Activated naive CD8-positive, alpha-beta T cell (primary cell): ENCODE measurements around the gene WASHC2C.
A peak's percentile ranks its signal among the peaks of the same experiment; 100 is the strongest.
"Not testable (repeated sequence)": the region's sequence is repeated elsewhere in the genome, so short reads cannot be mapped to it uniquely, and the experiment has no call there.

Source experiments
- H3K27ac Mint-ChIP-seq: one replicate; pipeline ENCODE4 v1.8.0; 2021; ENCODE audit warnings: mixed read lengths
- H3K27me3 Mint-ChIP-seq: one replicate; pipeline ENCODE4 v1.8.0; 2021; ENCODE audit warnings: mixed read lengths
- H3K36me3 Mint-ChIP-seq: one replicate; pipeline ENCODE4 v1.8.0; 2021; ENCODE audit warnings: mixed read lengths
- H3K4me1 Mint-ChIP-seq: one replicate; pipeline ENCODE4 v1.8.0; 2021; ENCODE audit warnings: low read depth, mixed read lengths
- H3K4me3 Mint-ChIP-seq: one replicate; pipeline ENCODE4 v1.8.0; 2021; ENCODE audit warnings: mild to moderate bottlenecking, mixed read lengths
- H3K9me3 Mint-ChIP-seq: one replicate; pipeline ENCODE4 v1.8.0; 2021; ENCODE audit warnings: low read depth, mixed read lengths

The WASHC2C gene, protein sequence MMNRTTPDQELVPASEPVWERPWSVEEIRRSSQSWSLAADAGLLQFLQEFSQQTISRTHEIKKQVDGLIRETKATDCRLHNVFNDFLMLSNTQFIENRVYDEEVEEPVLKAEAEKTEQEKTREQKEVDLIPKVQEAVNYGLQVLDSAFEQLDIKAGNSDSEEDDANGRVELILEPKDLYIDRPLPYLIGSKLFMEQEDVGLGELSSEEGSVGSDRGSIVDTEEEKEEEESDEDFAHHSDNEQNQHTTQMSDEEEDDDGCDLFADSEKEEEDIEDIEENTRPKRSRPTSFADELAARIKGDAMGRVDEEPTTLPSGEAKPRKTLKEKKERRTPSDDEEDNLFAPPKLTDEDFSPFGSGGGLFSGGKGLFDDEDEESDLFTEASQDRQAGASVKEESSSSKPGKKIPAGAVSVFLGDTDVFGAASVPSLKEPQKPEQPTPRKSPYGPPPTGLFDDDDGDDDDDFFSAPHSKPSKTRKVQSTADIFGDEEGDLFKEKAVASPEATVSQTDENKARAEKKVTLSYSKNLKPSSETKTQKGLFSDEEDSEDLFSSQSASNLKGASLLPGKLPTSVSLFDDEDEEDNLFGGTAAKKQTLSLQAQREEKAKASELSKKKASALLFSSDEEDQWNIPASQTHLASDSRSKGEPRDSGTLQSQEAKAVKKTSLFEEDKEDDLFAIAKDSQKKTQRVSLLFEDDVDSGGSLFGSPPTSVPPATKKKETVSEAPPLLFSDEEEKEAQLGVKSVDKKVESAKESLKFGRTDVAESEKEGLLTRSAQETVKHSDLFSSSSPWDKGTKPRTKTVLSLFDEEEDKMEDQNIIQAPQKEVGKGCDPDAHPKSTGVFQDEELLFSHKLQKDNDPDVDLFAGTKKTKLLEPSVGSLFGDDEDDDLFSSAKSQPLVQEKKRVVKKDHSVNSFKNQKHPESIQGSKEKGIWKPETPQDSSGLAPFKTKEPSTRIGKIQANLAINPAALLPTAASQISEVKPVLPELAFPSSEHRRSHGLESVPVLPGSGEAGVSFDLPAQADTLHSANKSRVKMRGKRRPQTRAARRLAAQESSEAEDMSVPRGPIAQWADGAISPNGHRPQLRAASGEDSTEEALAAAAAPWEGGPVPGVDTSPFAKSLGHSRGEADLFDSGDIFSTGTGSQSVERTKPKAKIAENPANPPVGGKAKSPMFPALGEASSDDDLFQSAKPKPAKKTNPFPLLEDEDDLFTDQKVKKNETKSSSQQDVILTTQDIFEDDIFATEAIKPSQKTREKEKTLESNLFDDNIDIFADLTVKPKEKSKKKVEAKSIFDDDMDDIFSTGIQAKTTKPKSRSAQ (N-terminal part only)

DNA sequence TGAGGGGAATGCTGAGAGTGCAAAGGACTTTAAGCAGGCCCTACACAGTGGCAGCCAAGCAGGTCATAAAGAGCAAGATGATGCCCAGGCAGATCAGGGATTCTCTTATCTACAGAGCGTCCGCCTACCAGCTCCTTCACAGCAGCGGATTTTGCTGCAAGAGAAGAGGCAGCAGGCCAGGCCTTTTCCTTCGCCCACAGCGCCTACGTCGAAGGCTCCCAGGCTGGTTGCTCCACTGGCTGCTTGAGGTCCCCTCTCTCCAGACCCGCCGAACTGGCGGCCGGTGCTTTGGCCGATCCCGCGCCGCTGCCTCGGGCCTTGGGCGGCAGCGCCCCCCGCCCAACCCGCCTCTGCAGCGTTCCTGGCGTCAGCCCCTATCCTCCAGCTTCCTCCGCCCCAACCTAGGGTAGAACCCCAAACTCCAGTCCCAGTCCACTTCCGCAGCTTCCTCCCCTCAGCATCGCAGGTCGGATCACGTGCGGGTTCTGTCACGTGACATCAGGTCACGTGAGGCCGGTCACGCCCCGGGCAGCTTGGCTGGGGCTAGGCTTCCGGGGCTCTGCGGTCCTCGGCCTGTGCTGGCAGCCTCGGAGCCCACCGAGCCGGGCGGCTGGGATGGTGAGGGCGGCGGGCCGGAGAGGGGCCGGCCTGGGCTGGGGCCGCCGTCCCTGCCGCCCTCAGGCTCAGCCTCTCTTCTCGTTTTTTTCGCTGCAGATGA is at the start of gene WASHC2C:
Gene WASHC2C (plus strand): TSS at position 564 of the 718 bp plus-strand sequence. CDS start 52 bp downstream, at position 616.
- peak within 1 kb of the TSS; percentile 80 for H3K4me3 Mint-ChIP-seq
- H3K27ac Mint-ChIP-seq, result peak within 1 kb of the TSS; percentile 85
- H3K36me3 Mint-ChIP-seq, H3K4me1 Mint-ChIP-seq, H3K27me3 Mint-ChIP-seq, H3K9me3 Mint-ChIP-seq: not testable (repeated sequence)

DNA sequence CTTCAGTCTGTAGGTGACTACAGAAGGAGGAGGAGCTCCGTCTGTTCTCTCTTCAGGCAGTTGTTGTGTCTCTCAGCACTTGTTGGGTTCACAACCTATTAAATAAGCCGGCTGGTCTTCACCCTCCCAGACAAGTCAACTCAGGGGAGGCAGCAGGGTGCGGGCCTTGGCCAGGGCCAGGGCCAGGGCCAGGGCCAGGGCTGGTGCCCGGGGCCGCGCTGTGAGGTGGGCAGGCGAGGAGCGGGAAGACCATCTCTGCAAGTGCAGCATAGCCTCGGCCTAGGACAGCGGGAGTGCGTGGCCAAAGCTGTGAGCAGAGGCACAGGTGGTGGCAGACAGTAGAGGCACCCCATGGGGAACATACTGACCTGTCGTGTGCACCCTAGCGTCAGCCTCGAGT is 48.6 kb upstream of the WASHC2C start:
- not testable (repeated sequence) for H3K4me3 Mint-ChIP-seq, H3K27me3 Mint-ChIP-seq, H3K36me3 Mint-ChIP-seq, H3K27ac Mint-ChIP-seq, H3K4me1 Mint-ChIP-seq, H3K9me3 Mint-ChIP-seq

DNA sequence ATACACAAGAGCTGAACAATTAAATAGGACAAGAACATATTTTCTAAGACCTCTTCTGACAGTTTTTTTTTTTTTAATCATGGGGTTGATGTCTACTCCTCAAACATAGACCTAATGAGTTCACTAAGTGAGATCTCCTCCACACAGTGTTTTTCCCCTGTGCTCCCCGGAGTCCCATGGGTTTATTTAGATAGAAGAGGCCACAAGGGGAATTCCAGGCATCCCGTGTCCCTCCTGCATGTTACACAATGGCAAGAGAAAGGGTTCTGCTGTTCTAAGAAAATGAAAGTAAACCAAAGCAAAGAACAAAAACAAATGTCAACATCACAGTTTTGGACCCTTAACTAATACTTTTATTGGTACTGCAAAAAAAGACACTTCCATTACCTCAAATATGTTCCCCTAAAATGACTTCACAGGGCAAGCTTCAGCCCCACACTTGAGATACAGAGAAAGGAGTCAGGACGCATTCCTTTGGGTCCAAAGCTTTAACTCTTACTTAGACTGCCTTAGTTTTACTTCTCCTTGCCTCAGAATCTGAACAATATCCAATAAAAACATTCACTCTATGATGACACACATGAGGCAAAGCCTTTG is 16.8 kb upstream of the WASHC2C start:
- H3K36me3 Mint-ChIP-seq, H3K9me3 Mint-ChIP-seq, H3K27ac Mint-ChIP-seq, H3K4me1 Mint-ChIP-seq, H3K4me3 Mint-ChIP-seq, H3K27me3 Mint-ChIP-seq: not testable (repeated sequence)

DNA sequence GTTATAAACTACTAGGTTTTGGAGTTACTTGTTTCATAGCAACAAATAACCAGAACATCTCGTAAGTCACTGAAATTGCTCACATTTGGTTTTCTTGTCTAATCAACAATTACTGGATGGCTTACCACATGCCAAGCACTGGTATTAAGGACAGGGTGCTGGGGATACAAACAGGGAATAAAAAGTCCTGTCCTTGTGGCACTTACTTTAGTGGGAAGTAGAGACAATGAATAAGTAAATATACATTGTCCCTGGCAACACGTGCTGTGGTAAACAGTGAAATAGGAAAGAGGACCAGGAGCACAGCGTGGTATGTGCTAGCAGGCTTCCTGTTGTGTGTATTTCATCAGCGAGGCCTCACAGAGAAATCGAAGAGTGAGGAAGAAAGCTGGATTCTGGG is 15.8 kb upstream of the WASHC2C start:
- H3K36me3 Mint-ChIP-seq, H3K4me1 Mint-ChIP-seq, H3K27me3 Mint-ChIP-seq, H3K9me3 Mint-ChIP-seq, H3K27ac Mint-ChIP-seq, H3K4me3 Mint-ChIP-seq: not testable (repeated sequence)

DNA sequence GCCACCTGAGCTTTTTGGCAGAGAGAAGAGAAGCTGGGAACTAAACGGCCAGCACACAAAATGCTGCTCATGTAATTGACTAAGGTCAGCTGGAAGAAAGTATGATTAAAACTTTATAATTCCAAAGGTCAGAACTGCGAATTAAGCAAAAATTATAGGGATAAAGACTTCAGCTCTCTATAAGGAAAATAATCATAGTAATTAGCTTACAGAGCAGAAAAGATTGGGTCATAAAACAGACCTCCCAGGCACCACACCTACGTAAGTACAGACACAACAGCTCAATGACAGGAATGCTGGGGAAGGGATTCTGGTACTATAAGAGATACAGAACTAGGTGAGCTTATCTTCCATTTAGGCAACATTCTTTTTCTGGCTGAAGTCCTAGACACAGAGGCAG is 10.0 kb upstream of the WASHC2C start:
- H3K36me3 Mint-ChIP-seq, H3K9me3 Mint-ChIP-seq, H3K27ac Mint-ChIP-seq, H3K4me1 Mint-ChIP-seq, H3K27me3 Mint-ChIP-seq, H3K4me3 Mint-ChIP-seq: not testable (repeated sequence)

DNA sequence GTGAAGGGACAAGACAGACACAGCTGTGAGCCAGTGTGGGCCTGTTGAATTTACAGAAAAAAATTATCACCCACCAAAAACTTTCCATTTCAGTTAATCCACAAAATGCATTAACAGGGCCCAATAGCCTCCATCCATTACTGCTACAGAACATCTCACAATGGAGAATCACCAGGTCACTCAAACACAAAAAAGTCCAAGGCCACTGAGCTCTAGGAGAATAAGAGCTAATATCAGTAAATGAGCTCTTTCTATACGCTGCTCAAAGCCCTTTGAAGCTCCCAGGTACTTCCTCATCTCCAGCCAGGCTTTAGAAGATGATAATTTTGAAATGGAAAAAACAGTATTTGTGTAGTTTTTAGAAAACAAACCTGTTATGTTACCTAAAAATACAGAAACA is 9.4 kb upstream of the WASHC2C start:
- not testable (repeated sequence) for H3K4me3 Mint-ChIP-seq, H3K36me3 Mint-ChIP-seq, H3K4me1 Mint-ChIP-seq, H3K27me3 Mint-ChIP-seq, H3K9me3 Mint-ChIP-seq, H3K27ac Mint-ChIP-seq

DNA sequence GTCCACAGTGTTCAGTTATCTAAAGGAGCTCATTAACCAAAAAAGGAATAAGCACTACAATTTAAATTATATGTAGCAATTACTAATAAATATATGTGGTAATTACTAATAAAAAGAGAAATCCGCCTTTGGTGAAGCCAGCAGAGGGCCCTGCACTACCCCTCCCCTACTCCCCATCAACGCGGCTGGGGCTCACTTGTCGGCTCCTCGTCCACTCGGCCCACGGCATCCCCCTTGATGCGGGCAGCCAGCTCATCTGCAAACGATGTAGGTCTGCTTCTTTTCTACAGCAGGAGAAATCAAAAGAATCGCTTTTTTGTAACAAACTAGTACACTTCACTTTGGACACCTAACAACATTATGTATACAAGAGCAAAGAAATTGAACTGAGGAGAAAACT is 5.6 kb upstream of the WASHC2C start:
- not testable (repeated sequence) for H3K4me3 Mint-ChIP-seq, H3K36me3 Mint-ChIP-seq, H3K9me3 Mint-ChIP-seq, H3K4me1 Mint-ChIP-seq, H3K27me3 Mint-ChIP-seq, H3K27ac Mint-ChIP-seq

DNA sequence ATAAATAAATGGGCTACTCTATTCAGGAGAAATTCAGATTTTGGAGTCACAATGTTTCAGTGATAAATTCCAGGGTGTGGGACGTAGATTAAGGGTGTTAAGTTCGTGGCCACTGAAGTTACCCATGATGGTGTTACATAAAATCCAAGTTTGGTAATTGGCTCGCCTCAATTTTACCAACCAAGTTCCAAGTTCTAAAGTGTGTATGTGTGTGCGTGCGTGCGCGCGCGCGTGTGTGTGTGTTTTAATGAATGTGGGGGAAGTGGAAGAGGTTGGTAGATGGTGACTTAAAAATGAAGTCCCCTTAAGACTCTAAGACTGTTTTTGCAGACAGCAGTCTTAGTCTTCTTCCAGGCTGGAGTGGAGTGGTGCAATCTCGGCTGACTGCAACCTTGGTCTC is 3.2 kb upstream of the WASHC2C start:
- H3K4me3 Mint-ChIP-seq, H3K4me1 Mint-ChIP-seq, H3K27ac Mint-ChIP-seq, H3K36me3 Mint-ChIP-seq, H3K9me3 Mint-ChIP-seq, H3K27me3 Mint-ChIP-seq: not testable (repeated sequence)

DNA sequence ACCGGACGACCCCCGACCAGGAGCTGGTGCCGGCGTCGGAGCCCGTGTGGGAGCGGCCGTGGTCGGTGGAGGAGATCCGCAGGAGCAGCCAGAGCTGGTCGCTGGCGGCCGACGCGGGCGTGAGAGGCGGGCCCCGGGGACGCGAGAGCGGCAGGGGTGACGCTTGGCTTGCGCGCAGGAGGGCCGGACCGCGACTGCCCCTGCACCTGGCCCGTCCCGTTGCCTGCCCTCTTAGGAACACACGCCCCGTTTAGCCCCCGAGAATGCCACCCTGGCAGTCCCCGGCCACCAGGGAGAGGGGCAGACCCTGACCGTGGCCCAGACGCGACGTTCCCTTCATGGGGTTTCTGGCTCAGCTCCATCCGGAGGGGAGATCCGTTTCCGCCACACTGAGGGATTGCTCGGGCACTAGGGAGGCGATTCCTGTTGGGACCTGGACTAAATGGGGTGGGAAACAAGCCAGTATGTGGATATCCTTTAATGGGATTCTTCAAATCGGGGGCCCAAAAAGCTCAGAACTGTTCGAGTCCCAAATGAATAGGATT is 427 bp downstream of the WASHC2C start:
- not testable (repeated sequence) for H3K27ac Mint-ChIP-seq, H3K36me3 Mint-ChIP-seq, H3K27me3 Mint-ChIP-seq, H3K4me1 Mint-ChIP-seq, H3K9me3 Mint-ChIP-seq
- H3K4me3 Mint-ChIP-seq, result peak overlapping the region; percentile 76

DNA sequence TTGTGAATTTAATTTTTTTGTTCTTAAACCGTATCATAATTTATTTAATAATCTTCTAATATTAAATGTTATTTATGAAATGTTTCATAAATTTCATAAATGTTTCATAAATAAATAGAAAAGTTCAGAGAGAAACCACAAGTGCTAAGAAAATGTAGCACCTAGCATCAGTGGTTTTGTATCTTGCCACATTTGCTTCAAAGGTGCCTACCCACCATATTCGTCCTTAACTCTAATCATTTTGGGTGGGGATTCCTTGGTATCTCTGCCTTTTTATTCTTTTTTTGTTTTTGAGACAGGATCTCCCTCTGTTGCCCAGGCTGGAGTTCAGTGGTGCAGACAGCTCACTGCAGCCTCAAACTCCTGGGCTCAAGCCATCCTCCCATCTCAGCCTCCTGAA is 7.4 kb downstream of the WASHC2C start:
- H3K4me1 Mint-ChIP-seq, H3K4me3 Mint-ChIP-seq, H3K27me3 Mint-ChIP-seq, H3K36me3 Mint-ChIP-seq, H3K27ac Mint-ChIP-seq, H3K9me3 Mint-ChIP-seq: not testable (repeated sequence)

DNA sequence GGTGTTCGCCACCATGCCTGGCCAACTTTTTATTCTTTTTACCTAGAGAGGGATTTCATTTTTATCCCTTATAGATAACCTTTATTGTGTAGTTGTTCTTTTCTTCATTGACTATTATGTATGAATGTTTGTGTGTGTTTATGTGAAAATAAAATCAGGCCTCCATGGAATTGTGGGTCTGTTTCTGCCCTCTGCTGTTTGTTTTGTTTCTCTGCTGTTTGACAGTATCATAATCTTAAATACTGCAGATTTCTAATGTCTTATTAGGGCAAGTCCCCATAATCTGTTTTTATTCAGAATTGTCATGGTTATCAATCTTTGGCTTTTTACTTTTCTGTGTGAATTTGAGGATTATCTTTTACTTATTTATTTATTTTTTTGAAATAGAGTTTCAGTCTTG is 7.8 kb downstream of the WASHC2C start:
- not testable (repeated sequence) for H3K9me3 Mint-ChIP-seq, H3K27me3 Mint-ChIP-seq, H3K4me1 Mint-ChIP-seq, H3K36me3 Mint-ChIP-seq, H3K4me3 Mint-ChIP-seq, H3K27ac Mint-ChIP-seq

DNA sequence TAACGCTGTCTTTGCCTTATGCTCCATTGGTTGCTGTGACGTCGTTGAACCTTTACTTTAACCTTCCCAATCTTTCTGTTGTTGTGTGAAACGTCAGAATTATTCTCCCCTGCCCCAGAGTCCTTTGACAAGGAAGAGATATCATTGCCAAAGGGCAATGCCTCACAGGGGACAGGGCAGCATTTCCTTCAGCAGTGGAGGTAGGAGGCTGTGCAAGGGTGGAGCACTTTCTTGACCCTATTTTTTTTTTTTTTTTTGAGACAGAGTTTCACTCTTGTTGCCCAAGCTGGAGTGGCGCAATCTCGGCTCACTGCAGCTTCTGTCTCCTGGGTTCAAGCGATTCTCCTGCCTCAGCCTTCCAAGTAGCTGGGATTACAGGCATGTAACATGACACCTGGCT is 14.5 kb downstream of the WASHC2C start:
- not testable (repeated sequence) for H3K27me3 Mint-ChIP-seq, H3K27ac Mint-ChIP-seq, H3K4me3 Mint-ChIP-seq, H3K9me3 Mint-ChIP-seq, H3K4me1 Mint-ChIP-seq, H3K36me3 Mint-ChIP-seq

DNA sequence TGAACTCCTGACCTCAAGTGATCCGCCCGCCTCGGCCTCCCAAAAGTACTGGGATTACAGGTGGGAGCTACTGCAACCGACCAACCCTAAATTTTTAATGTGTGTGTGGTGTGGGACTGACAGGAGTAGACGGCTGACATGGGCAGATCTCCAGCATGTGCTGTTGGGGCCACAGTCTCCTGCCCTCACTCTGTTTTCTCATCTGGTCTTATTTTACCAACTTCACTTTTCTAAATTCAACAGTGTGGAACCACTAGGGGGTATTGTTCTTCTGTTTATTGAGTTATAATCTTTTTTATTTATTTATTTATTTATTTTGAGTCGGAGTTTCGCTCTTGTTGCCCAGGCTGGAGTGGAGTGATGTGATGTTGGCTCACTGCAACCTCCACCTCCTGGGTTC is 14.9 kb downstream of the WASHC2C start:
- H3K4me3 Mint-ChIP-seq, H3K27me3 Mint-ChIP-seq, H3K9me3 Mint-ChIP-seq, H3K27ac Mint-ChIP-seq, H3K36me3 Mint-ChIP-seq, H3K4me1 Mint-ChIP-seq: not testable (repeated sequence)

DNA sequence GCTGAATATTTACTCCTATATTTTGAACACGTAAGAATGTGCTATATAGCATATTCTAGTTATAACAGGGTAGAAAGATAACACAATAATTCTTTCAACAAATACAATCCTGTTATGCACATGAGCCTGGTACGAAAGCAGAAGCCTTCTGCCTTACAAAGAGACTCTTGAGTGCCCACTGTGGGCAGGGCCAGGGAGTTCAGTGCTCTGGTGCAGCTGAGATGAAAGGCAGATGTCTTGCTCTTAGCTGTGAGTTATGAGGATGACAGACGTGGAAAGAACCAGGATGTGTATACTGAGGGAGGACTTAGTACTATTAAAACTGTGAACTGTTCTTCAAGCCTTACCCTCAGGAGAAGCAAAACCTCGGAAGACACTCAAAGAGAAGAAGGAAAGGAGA is 24.1 kb downstream of the WASHC2C start:
- not testable (repeated sequence) for H3K36me3 Mint-ChIP-seq, H3K27ac Mint-ChIP-seq, H3K27me3 Mint-ChIP-seq, H3K4me1 Mint-ChIP-seq, H3K4me3 Mint-ChIP-seq, H3K9me3 Mint-ChIP-seq
